MM.1S (cell line): ENCODE results near the gene METTL1.

Experiments used
- EZH2 ChIP-seq: fragments of 300-600 bp; sonication (generic); optimal IDR thresholded peaks from 2 replicates; pipeline ENCODE3; 2017; ENCODE audit warnings: low read depth, mild to moderate bottlenecking, antibody characterized with exemption, low read length, mixed read lengths
- EZH2phosphoT487 ChIP-seq: fragments of 300-600 bp; sonication (generic); IDR thresholded peaks from 2 replicates; pipeline ENCODE4 v1.6.1; 2018; ENCODE audit warnings: antibody characterized with exemption, low read length
- TF ChIP-seq, protein P1 (sequence below): fragments of 300-600 bp; sonication (generic); IDR thresholded peaks from 2 replicates; pipeline ENCODE4 v1.5.1; 2016; ENCODE audit warnings: antibody characterized with exemption, low read length, mixed read lengths

DNA sequence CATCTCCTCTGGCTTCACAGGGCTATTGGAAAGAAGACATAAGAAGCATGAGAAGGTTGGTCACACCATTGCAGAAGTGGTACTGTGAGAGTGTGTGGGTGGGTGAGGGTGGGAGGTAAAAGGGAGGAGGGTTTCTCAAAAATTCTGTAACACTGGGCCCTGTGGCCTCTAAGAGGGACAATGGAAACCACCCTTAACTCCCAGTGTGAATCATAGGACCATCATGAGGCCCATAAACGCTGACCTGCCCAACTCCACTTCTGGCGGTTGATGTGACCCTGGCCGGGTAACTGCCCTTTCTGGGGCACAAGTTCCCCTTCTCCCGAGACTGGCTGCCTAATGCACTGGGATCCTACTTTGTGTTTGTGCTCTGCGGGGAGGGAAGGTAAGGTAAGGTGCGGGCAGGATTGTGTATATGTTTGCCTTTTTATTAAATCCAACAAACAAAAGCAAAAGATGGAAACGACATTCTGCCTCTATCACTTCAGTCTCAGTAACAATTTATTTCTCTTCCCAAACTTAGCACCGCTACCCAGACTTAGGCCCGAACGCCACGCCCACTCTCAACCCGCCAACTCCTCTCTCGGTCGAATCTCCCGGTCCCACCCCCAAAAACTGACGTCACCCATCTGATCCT is 551 bp downstream of the METTL1 start:
- TF ChIP-seq, protein P1, sequence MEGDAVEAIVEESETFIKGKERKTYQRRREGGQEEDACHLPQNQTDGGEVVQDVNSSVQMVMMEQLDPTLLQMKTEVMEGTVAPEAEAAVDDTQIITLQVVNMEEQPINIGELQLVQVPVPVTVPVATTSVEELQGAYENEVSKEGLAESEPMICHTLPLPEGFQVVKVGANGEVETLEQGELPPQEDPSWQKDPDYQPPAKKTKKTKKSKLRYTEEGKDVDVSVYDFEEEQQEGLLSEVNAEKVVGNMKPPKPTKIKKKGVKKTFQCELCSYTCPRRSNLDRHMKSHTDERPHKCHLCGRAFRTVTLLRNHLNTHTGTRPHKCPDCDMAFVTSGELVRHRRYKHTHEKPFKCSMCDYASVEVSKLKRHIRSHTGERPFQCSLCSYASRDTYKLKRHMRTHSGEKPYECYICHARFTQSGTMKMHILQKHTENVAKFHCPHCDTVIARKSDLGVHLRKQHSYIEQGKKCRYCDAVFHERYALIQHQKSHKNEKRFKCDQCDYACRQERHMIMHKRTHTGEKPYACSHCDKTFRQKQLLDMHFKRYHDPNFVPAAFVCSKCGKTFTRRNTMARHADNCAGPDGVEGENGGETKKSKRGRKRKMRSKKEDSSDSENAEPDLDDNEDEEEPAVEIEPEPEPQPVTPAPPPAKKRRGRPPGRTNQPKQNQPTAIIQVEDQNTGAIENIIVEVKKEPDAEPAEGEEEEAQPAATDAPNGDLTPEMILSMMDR, result no peak
- TF ChIP-seq EZH2 (no peak), EZH2phosphoT487 (no peak)
